H9 (cell line): ENCODE measurements around the gene SLC26A5. TPM values are rescaled to one million over a fixed set of nuclear protein-coding genes. Genes with fewer than 3 reads are reported as not detected.

Source experiments
- DNase-seq: peaks from one replicate; pipeline ENCODE4 v3.0.0-alpha.2; 2017
- H2AFZ ChIP-seq: one replicate; pipeline ENCODE4 v1.6.1; 2013; ENCODE audit warnings: mild to moderate bottlenecking, low read length, control low read depth, moderate library complexity
- H2AK5ac ChIP-seq: 2 replicates; pipeline ENCODE4 v1.6.1; 2013; ENCODE audit warnings: low read length, control low read depth, mixed read lengths; ENCODE audit not compliant: insufficient read length
- H2BK120ac ChIP-seq: one replicate; pipeline ENCODE4 v1.6.1; 2013; ENCODE audit warnings: low read depth, mild to moderate bottlenecking, low read length, control low read depth, inconsistent platforms; ENCODE audit not compliant: poor library complexity, severe bottlenecking
- H2BK12ac ChIP-seq: 2 replicates; pipeline ENCODE4 v1.6.1; 2013; ENCODE audit warnings: low read length, control low read depth, mixed read lengths, low read depth; ENCODE audit not compliant: insufficient read length
- H2BK15ac ChIP-seq: 2 replicates; pipeline ENCODE4 v1.6.1; 2013; ENCODE audit warnings: low read depth, low read length, control low read depth
- H2BK20ac ChIP-seq: one replicate; pipeline ENCODE4 v1.6.1; 2013; ENCODE audit warnings: low read depth, mild to moderate bottlenecking, low read length, control low read depth, inconsistent platforms; ENCODE audit not compliant: poor library complexity, severe bottlenecking
- H2BK5ac ChIP-seq: 2 replicates; pipeline ENCODE4 v1.6.1; 2013; ENCODE audit warnings: low read length, control low read depth, mixed read lengths; ENCODE audit not compliant: insufficient read length
- H3K14ac ChIP-seq: 2 replicates; pipeline ENCODE4 v1.6.1; 2013; ENCODE audit warnings: low read length, control low read depth; ENCODE audit not compliant: insufficient read depth
- H3K18ac ChIP-seq: 2 replicates; pipeline ENCODE4 v1.6.1; 2013; ENCODE audit warnings: low read depth, mild to moderate bottlenecking, mixed read lengths, low read length, control low read depth; ENCODE audit not compliant: insufficient read length
- H3K23ac ChIP-seq: 2 replicates; pipeline ENCODE4 v1.6.1; 2013; ENCODE audit warnings: low read length, control low read depth, mixed read lengths, low read depth; ENCODE audit not compliant: insufficient read length
- H3K23me2 ChIP-seq: 2 replicates; pipeline ENCODE4 v1.6.1; 2013; ENCODE audit warnings: low read depth, mild to moderate bottlenecking, mixed read lengths, low read length, control low read depth; ENCODE audit not compliant: insufficient read length, poor library complexity, severe bottlenecking
- H3K27ac ChIP-seq: 2 replicates; pipeline ENCODE4 v1.5.1; 2013; ENCODE audit warnings: low read length, control low read depth, mixed read lengths, low read depth; ENCODE audit not compliant: insufficient read length
- H3K27me3 ChIP-seq: 2 replicates; pipeline ENCODE4 v1.6.1; 2013; ENCODE audit warnings: low read length, control low read depth, inconsistent platforms; ENCODE audit not compliant: insufficient read depth
- H3K4ac ChIP-seq: 2 replicates; pipeline ENCODE4 v1.6.1; 2013; ENCODE audit warnings: low read depth, mild to moderate bottlenecking, control low read depth, inconsistent platforms, low read length, moderate library complexity
- H3K4me1 ChIP-seq: 2 replicates; pipeline ENCODE4 v1.6.1; 2013; ENCODE audit warnings: low read length, control low read depth, inconsistent platforms; ENCODE audit not compliant: insufficient read depth
- H3K4me2 ChIP-seq: 2 replicates; pipeline ENCODE4 v1.6.1; 2013; ENCODE audit warnings: low read length, control low read depth, mixed read lengths; ENCODE audit not compliant: insufficient read length, insufficient read depth
- H3K56ac ChIP-seq: 2 replicates; pipeline ENCODE4 v1.6.1; 2013; ENCODE audit warnings: low read depth, mild to moderate bottlenecking, mixed read lengths, low read length, control low read depth; ENCODE audit not compliant: insufficient read length
- H3K79me1 ChIP-seq: 2 replicates; pipeline ENCODE4 v1.6.1; 2013; ENCODE audit warnings: low read depth, mild to moderate bottlenecking, moderate library complexity, low read length, control low read depth, inconsistent platforms; ENCODE audit not compliant: insufficient read depth, poor library complexity, severe bottlenecking
- H3K79me2 ChIP-seq: 2 replicates; pipeline ENCODE4 v1.6.1; 2013; ENCODE audit warnings: low read length, control low read depth, inconsistent platforms; ENCODE audit not compliant: insufficient read depth
- H3K9ac ChIP-seq: 2 replicates; pipeline ENCODE4 v1.6.1; 2013; ENCODE audit warnings: low read length, control low read depth, mixed read lengths; ENCODE audit not compliant: insufficient read length; ENCODE audit errors: extremely low read depth
- H3K9me3 ChIP-seq: one replicate; pipeline ENCODE4 v1.6.1; 2013; ENCODE audit warnings: low read depth, low read length, inconsistent platforms; ENCODE audit not compliant: control insufficient read depth
- H3T11ph ChIP-seq: one replicate; pipeline ENCODE4 v1.6.1; 2013; ENCODE audit warnings: mild to moderate bottlenecking, low read length, control low read depth, inconsistent platforms
- H4K20me1 ChIP-seq: one replicate; pipeline ENCODE4 v1.6.1; 2013; ENCODE audit not compliant: control insufficient read depth, insufficient read length, insufficient read depth
- H4K5ac ChIP-seq: 2 replicates; pipeline ENCODE4 v1.6.1; 2013; ENCODE audit warnings: low read depth, mild to moderate bottlenecking, mixed read lengths, low read length, control low read depth; ENCODE audit not compliant: insufficient read length
- H4K8ac ChIP-seq: replicated peaks from 2 replicates; pipeline ENCODE4 v1.6.1; 2013; ENCODE audit warnings: low read length, control low read depth, mixed read lengths, low read depth; ENCODE audit not compliant: insufficient read length
- H4K91ac ChIP-seq: 2 replicates; pipeline ENCODE4 v1.6.1; 2013; ENCODE audit warnings: low read depth, mild to moderate bottlenecking, moderate library complexity, mixed read lengths, low read length, control low read depth; ENCODE audit not compliant: insufficient read length
- H3K27ac Mint-ChIP-seq, 3 experiments: 2 replicates in 2 of 3; 3 replicates in 1 of 3; pipeline ENCODE4 v1.8.0; 2020 to 2021; ENCODE audit warnings: mixed read lengths in 3 of 3, mild to moderate bottlenecking in 1 of 3, moderate library complexity in 1 of 3
- H3K27me3 Mint-ChIP-seq: 2 replicates; pipeline ENCODE4 v1.8.0; 2021; ENCODE audit warnings: low read depth, mild to moderate bottlenecking, moderate library complexity, mixed read lengths
- H3K36me3 Mint-ChIP-seq, 3 experiments: 2 replicates in 2 of 3; 3 replicates in 1 of 3; pipeline ENCODE4 v1.8.0; 2020 to 2021; ENCODE audit warnings: low read depth in 3 of 3, mixed read lengths in 3 of 3; ENCODE audit not compliant: insufficient read depth in 1 of 3
- H3K4me1 Mint-ChIP-seq, 2 experiments: 2 replicates each; pipeline ENCODE4 v1.8.0; 2020; ENCODE audit warnings: mixed read lengths in 2 of 2
- H3K4me3 Mint-ChIP-seq, 2 experiments: 2 replicates in 1 of 2; 3 replicates in 1 of 2; pipeline ENCODE4 v1.8.0; 2020 to 2021; ENCODE audit warnings: mild to moderate bottlenecking in 2 of 2, mixed read lengths in 2 of 2, moderate library complexity in 1 of 2
- H3K9me3 Mint-ChIP-seq, 2 experiments: 2 replicates in 1 of 2; 3 replicates in 1 of 2; pipeline ENCODE4 v1.8.0; 2020; ENCODE audit warnings: mild to moderate bottlenecking in 2 of 2, mixed read lengths in 2 of 2, moderate library complexity in 1 of 2
- CTCF ChIP-seq: fragments of 200-600 bp; sonication (generic); conservative IDR thresholded peaks from 3 replicates; pipeline ENCODE4 v1.8.0; 2021; ENCODE audit warnings: antibody characterized with exemption, mild to moderate bottlenecking
- WGBS: extraction: QIAGEN DNeasy Blood & Tissue Kit; methylation state at CpG from one replicate; pipeline ENCODE4 v1.1.7; 2013; ENCODE audit warnings: missing lambda C conversion rate, low lambda C conversion rate, mixed read lengths; ENCODE audit not compliant: insufficient read length; ENCODE audit errors: extremely low coverage; 5-methylcytosine and 5-hydroxymethylcytosine counted together
- total RNA-seq: library from RNA; stranded (reverse); gene quantifications from 2 replicates; pipeline ENCODE4 v1.2.1, GENCODE V29; 2021

SLC26A5 gene
- total RNA-seq, 1 experiment from 2014 or later: not detected

- no peak overlapping the region for H2BK20ac ChIP-seq
These were observed 65.4 kb downstream of the SLC26A5 start for GRCh38 chr7:103380395-103381191.

More at GRCh38 chr7:103380395-103381191, 65.4 kb downstream of the SLC26A5 start:
- whole genome bisulfite sequencing: 100% methylated on average over 2 of the region's 5 CpGs
- H3T11ph ChIP-seq: no peak overlapping the region
- no peak overlapping the region for H3K18ac ChIP-seq
- H3K4me2 ChIP-seq: no peak overlapping the region
- no peaks in the 10 kb centered on the region for H3K9me3 ChIP-seq
- H2AFZ ChIP-seq: no peak overlapping the region
- H3K9ac ChIP-seq: no peak overlapping the region
- DNase-seq: no peak
- no peak overlapping the region for H2AK5ac ChIP-seq
- no peak overlapping the region for H3K4ac ChIP-seq
- H4K8ac ChIP-seq: no peak overlapping the region
- no peaks in the 10 kb centered on the region for H3K79me2 ChIP-seq
- peaks cover 3% of the 10 kb centered on the region; the same call in 1 of the 2 replicates for H3K27me3 Mint-ChIP-seq
- no peak overlapping the region for H4K91ac ChIP-seq
- H3K4me3 Mint-ChIP-seq: no peak overlapping the region
- no peak overlapping the region for H3K23ac ChIP-seq
- H3K27ac Mint-ChIP-seq: no peak overlapping the region
- no peak overlapping the region for H2BK5ac ChIP-seq
- H3K23me2 ChIP-seq: no peaks in the 10 kb centered on the region
- H3K4me1 Mint-ChIP-seq: no peaks in the 10 kb centered on the region
- no peak overlapping the region for H2BK12ac ChIP-seq
- no peak overlapping the region for H3K14ac ChIP-seq
- no peaks in the 10 kb centered on the region for H4K20me1 ChIP-seq
- no peak overlapping the region for H3K27ac ChIP-seq
- H3K56ac ChIP-seq: no peak overlapping the region
- H3K79me1 ChIP-seq: no peaks in the 10 kb centered on the region
- no peak overlapping the region for H4K5ac ChIP-seq
- no peak for TF ChIP-seq CTCF
- no peaks in the 10 kb centered on the region for H3K9me3 Mint-ChIP-seq
- H3K36me3 Mint-ChIP-seq: no peaks in the 10 kb centered on the region
- no peaks in the 10 kb centered on the region for H3K4me1 ChIP-seq
- H2BK15ac ChIP-seq: no peak overlapping the region
- H2BK120ac ChIP-seq: no peak overlapping the region
- no peaks in the 10 kb centered on the region for H3K27me3 ChIP-seq
